Measurements from ENCODE around the gene WWOX.
A peak's percentile ranks its signal among the peaks of the same experiment; 100 is the strongest.
"Not testable (repeated sequence)": the region's sequence is repeated elsewhere in the genome, so short reads cannot be mapped to it uniquely, and the experiment has no call there.

WWOX gene

GRCh38 chr16:79036541-79036940, 937.1 kb downstream of the WWOX start:
- Mint-ChIP-seq H3K27ac (no peak overlapping the region), H3K4me3 (no peak overlapping the region), H3K4me1 (ENCODE audit: low read depth) (peaks cover 3% of the 10 kb centered on the region), H3K36me3 (ENCODE audit: low read depth) (peaks cover 1% of the 10 kb centered on the region), H3K27me3 (ENCODE audit: low read depth) (no peaks in the 10 kb centered on the region), H3K9me3 (peaks cover 18% of the 10 kb centered on the region)

DNA sequence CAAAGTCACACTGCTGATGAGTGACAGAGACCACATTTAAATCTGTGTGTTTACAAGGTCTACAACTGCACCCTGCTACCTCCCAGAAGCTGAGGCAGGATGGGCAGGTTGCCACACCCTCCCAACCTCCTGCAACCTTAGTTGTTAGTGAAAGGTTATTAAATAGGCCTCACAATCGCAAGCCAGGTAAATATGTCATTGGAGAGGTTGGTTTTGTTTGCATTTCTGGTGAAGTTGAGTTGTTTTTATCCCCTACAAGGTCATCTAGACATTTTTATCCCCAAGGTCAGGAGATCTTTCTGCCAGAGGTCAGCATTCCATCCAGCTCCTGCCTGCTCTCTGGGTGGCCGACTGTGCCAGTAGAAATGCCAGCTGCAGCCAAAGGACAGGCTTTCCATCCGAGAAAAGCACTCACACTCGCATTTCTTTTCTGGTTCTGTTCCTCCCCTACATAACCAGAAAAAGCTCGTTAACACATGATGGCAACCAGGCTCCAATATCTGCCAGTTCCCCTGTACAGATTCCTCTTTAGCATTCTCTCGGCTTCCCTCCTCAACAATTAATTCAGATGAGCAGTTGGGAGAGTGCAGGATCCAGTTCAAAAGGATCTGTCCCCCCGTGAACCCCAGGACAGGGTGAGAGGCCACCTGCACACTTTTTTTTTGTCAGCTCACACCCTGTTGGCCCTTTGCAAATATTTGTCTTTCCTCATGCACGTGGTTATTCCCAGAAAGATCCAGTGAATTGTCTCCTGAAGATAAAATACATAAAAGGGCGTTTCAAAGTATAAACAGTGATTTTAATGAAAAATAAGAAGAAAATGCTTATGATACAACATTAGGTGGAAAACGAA, 938.3 kb downstream of the WWOX start:
- Mint-ChIP-seq H3K36me3 (ENCODE audit: low read depth) (peaks cover 1% of the 10 kb centered on the region), H3K4me3 (no peak overlapping the region), H3K9me3 (peaks cover 17% of the 10 kb centered on the region), H3K27me3 (ENCODE audit: low read depth) (no peaks in the 10 kb centered on the region), H3K27ac (no peak overlapping the region), H3K4me1 (ENCODE audit: low read depth) (peaks cover 8% of the 10 kb centered on the region)

GRCh38 chr16:79041206-79041605, 941.8 kb downstream of the WWOX start:
- peaks cover 4% of the 10 kb centered on the region for H3K9me3 Mint-ChIP-seq
- H3K27ac Mint-ChIP-seq, result no peak overlapping the region
- peaks cover 8% of the 10 kb centered on the region for H3K36me3 Mint-ChIP-seq (ENCODE audit: low read depth)
- no peaks in the 10 kb centered on the region for H3K27me3 Mint-ChIP-seq (ENCODE audit: low read depth)
- peaks cover 19% of the 10 kb centered on the region for H3K4me1 Mint-ChIP-seq (ENCODE audit: low read depth)
- no peak overlapping the region for H3K4me3 Mint-ChIP-seq

- peaks cover 8% of the 10 kb centered on the region for H3K36me3 Mint-ChIP-seq (ENCODE audit: low read depth)
- no peak overlapping the region for H3K4me3 Mint-ChIP-seq
- H3K27ac Mint-ChIP-seq, result no peak overlapping the region
- H3K27me3 Mint-ChIP-seq (ENCODE audit: low read depth), result no peaks in the 10 kb centered on the region
- H3K4me1 Mint-ChIP-seq (ENCODE audit: low read depth), result peaks cover 21% of the 10 kb centered on the region
- H3K9me3 Mint-ChIP-seq, result no peaks in the 10 kb centered on the region
Observed at GRCh38 chr16:79042141-79042540, 942.7 kb downstream of the WWOX start.

GRCh38 chr16:79042886-79043285, 943.4 kb downstream of the WWOX start:
- Mint-ChIP-seq H3K27ac (peak overlapping the region; percentile 45), H3K27me3 (ENCODE audit: low read depth) (no peaks in the 10 kb centered on the region), H3K4me3 (no peak overlapping the region), H3K4me1 (ENCODE audit: low read depth) (peaks cover 19% of the 10 kb centered on the region), H3K9me3 (no peaks in the 10 kb centered on the region), H3K36me3 (ENCODE audit: low read depth) (peaks cover 8% of the 10 kb centered on the region)

DNA sequence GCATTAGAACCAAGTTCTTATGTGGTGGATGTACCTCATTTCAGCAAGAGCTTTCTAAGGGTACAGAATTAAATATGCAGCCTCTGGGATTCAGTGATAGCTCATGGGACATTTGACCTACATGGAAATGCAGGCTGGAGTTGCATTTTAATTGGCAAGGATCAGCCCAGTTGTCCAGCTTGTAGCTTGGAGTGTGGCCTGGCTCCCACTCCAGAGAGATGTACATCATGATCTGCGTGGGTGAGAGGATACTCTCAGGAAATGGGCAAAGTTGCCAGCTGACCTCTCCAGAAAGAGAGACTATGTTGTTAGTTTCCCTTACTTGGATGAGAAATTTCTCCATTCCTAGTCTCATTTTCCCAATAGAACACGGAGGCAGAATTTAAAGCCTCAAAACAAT, 945.7 kb downstream of the WWOX start:
- H3K4me3 Mint-ChIP-seq, result no peak overlapping the region
- H3K4me1 Mint-ChIP-seq (ENCODE audit: low read depth), result peaks cover 19% of the 10 kb centered on the region
- no peaks in the 10 kb centered on the region for H3K27me3 Mint-ChIP-seq (ENCODE audit: low read depth)
- H3K36me3 Mint-ChIP-seq (ENCODE audit: low read depth), result peaks cover 7% of the 10 kb centered on the region
- no peaks in the 10 kb centered on the region for H3K9me3 Mint-ChIP-seq
- no peak overlapping the region for H3K27ac Mint-ChIP-seq

DNA sequence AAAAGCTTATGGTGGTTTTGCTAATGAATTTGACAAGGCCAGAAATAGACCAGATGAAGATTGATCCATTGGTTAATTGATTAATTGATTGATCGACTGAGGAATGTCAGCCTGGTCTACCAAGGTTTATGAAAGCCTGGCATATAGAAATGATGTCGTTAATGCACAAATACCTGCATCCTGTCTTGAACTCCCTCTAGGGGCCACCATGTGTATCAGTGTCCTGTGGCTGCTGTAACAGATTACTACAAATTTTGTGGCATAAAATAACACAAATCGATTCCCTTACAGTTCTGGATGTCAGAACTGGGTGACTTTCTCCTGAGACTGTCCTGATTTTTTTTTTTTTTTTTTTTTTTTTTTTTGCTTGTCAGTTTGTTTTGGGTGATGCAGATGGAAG, 947.9 kb downstream of the WWOX start:
- H3K36me3 Mint-ChIP-seq (ENCODE audit: low read depth), result peaks cover 7% of the 10 kb centered on the region
- H3K9me3 Mint-ChIP-seq, result no peaks in the 10 kb centered on the region
- H3K4me3 Mint-ChIP-seq, result no peak overlapping the region
- no peak overlapping the region for H3K27ac Mint-ChIP-seq
- no peaks in the 10 kb centered on the region for H3K27me3 Mint-ChIP-seq (ENCODE audit: low read depth)
- peaks cover 16% of the 10 kb centered on the region for H3K4me1 Mint-ChIP-seq (ENCODE audit: low read depth)

GRCh38 chr16:79049040-79049439, 949.6 kb downstream of the WWOX start:
- Mint-ChIP-seq H3K27ac (no peak overlapping the region), H3K4me3 (no peak overlapping the region), H3K36me3 (ENCODE audit: low read depth) (no peaks in the 10 kb centered on the region), H3K4me1 (ENCODE audit: low read depth) (peaks cover 3% of the 10 kb centered on the region), H3K9me3 (peaks cover 2% of the 10 kb centered on the region), H3K27me3 (ENCODE audit: low read depth) (no peaks in the 10 kb centered on the region)

GRCh38 chr16:79050063-79050462, 950.6 kb downstream of the WWOX start:
- Mint-ChIP-seq H3K4me1 (ENCODE audit: low read depth) (peaks cover 3% of the 10 kb centered on the region), H3K9me3 (peaks cover 2% of the 10 kb centered on the region), H3K27ac (no peak overlapping the region), H3K36me3 (ENCODE audit: low read depth) (no peaks in the 10 kb centered on the region), H3K27me3 (ENCODE audit: low read depth) (no peaks in the 10 kb centered on the region), H3K4me3 (no peak overlapping the region)

- H3K27me3 Mint-ChIP-seq (ENCODE audit: low read depth), result no peaks in the 10 kb centered on the region
Observed at GRCh38 chr16:79051313-79051712, 951.9 kb downstream of the WWOX start.

GRCh38 chr16:79052198-79052597, 952.7 kb downstream of the WWOX start:
- H3K4me3 Mint-ChIP-seq; H3K27me3 Mint-ChIP-seq (ENCODE audit: low read depth); H3K36me3 Mint-ChIP-seq (ENCODE audit: low read depth); H3K27ac Mint-ChIP-seq; H3K9me3 Mint-ChIP-seq; H3K4me1 Mint-ChIP-seq (ENCODE audit: low read depth): not testable (repeated sequence)

More at GRCh38 chr16:79051313-79051712, 951.9 kb downstream of the WWOX start:
- peaks cover 3% of the 10 kb centered on the region for H3K4me1 Mint-ChIP-seq (ENCODE audit: low read depth)
- H3K9me3 Mint-ChIP-seq, result peaks cover 2% of the 10 kb centered on the region
- no peak overlapping the region for H3K27ac Mint-ChIP-seq
- H3K36me3 Mint-ChIP-seq (ENCODE audit: low read depth), result no peaks in the 10 kb centered on the region
- no peak overlapping the region for H3K4me3 Mint-ChIP-seq

DNA sequence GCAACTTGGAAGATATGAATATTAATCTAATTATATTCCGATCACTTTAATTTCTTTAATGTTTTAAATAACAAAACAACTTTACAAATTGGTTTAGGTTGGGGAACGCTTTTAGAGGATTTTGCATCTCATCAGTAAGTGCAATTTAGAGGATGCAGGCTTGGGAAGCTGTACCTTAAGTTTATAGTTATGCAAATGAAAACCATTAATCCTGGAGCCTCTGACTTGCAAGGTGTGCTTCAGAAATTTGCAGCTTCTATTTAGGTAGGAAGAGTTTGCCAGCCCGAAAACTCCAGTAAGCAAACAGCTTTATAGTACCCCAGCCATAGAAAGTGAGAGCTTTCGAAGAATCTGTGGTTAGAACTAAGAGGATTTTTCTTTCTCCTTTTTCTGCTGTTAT, 954.1 kb downstream of the WWOX start:
- Mint-ChIP-seq H3K36me3 (ENCODE audit: low read depth) (no peaks in the 10 kb centered on the region), H3K4me1 (ENCODE audit: low read depth) (no peaks in the 10 kb centered on the region), H3K27ac (no peak overlapping the region), H3K9me3 (peaks cover 2% of the 10 kb centered on the region), H3K4me3 (no peak overlapping the region), H3K27me3 (ENCODE audit: low read depth) (no peaks in the 10 kb centered on the region)

DNA sequence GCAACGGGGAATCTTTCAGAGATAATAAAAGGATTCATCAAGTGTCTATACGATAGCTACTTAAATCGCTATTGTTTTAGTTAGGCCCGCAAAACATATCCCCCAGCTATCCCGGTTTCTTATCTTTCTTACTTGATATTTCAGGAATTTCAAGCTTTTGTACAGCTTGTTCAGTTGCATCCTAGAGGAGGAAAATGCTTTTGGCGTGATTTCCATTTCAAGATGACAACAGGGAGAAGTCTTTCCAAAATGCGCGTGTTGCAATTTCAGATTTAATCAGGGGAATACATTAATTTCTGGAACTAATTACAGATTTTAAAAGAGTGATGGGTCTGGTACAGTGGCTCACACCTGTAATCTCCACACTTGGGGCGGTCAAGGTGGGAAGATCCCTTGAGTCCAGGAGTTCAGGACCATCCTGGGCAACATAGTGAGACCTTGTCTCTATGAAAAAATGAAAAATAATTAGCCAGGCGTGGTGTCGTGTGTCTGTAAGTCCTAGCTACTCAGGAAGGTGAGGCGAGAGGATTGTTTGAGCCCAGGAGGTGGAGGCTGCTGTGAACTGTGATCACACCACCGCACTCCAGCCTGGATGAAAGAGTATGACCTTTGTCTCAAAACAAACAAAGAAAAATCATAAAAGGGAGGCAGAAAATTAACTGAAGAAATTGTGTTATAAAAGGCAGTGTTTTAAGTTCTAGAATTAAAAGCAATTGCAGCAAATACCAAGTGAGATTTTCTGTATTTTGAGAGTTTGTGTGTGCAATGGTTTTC, 954.9 kb downstream of the WWOX start:
- Mint-ChIP-seq H3K27me3 (ENCODE audit: low read depth) (no peaks in the 10 kb centered on the region), H3K4me3 (no peak overlapping the region), H3K36me3 (ENCODE audit: low read depth) (no peaks in the 10 kb centered on the region), H3K4me1 (ENCODE audit: low read depth) (no peaks in the 10 kb centered on the region), H3K27ac (no peak overlapping the region), H3K9me3 (peaks cover 2% of the 10 kb centered on the region)

DNA sequence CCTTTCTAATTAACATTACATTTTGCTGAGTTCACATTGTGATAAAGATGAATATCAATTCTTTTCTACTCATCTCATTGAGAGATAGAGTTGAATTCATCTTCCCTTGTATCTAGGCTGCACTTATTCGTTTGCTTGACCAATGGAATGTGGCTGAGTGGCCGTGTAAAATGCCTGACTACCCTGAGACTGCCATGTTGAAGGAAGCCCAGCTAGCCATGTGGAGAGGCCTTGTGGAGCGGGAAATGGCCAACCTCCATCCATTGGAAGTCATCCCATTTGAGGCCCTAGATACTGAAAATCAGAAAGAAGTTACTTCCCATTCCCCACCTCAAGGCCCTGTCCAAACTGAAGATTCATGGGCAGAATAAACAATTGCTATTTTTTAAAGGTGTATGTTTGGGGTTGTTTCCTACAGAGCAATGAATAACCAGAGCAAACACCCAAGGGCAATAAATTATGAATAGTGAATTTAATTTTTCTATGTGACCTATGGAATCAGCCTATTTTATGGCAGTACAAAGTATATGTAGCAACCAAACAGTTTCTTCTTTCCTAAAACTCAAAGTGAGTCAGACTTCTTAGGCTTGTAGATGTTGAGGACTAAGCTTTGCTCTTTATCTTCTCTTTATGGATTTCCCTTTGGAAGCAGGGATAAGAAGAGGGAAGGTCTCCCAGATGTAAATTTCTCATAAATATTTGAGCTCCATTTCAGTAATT, 956.0 kb downstream of the WWOX start:
- peaks cover 2% of the 10 kb centered on the region for H3K9me3 Mint-ChIP-seq
- H3K27ac Mint-ChIP-seq, result no peak overlapping the region

More for the DNA sequence above, 956.0 kb downstream of the WWOX start:
- H3K4me1 Mint-ChIP-seq (ENCODE audit: low read depth), result no peaks in the 10 kb centered on the region
- H3K36me3 Mint-ChIP-seq (ENCODE audit: low read depth), result no peaks in the 10 kb centered on the region
- no peaks in the 10 kb centered on the region for H3K27me3 Mint-ChIP-seq (ENCODE audit: low read depth)
- no peak overlapping the region for H3K4me3 Mint-ChIP-seq
